IMR-90 (cell line): ENCODE results near the gene CNDP1. TPM values are rescaled to one million over a fixed set of nuclear protein-coding genes. Genes with fewer than 3 reads are reported as not detected.

Source experiments
- ATAC-seq: fragments of 200-7000 bp; cut with Tn5 transposase; 2 replicates; pipeline ENCODE4 v1.9.1; 2020; ENCODE audit warnings: low read depth, mild to moderate bottlenecking, moderate library complexity
- BruUV-seq: library from RNA; stranded (reverse); fragments of 400-500 nt; replicated peaks from 2 replicates; lab custom pipeline; 2021; lab: Mats Ljungman, UMichigan
- CTCF ChIA-PET: fragments of 300-600 bp; formaldehyde crosslinking; extraction: SDS; loops from one replicate; lab custom pipeline; 2021; ENCODE audit warnings: antibody characterized with exemption; lab: Yijun Ruan, JAX
- POLR2A ChIA-PET: fragments of 300-600 bp; sonication (Branson Sonifier 250); formaldehyde crosslinking; loops from one replicate; lab custom pipeline; 2022; ENCODE audit warnings: antibody characterized with exemption; ENCODE audit not compliant: unreplicated experiment; lab: Charles Lee
- DNase-seq: peaks from one replicate; pipeline ENCODE4 v3.0.0; 2013
- H2AFZ ChIP-seq: replicated peaks from 2 replicates; pipeline ENCODE3; 2013; ENCODE audit warnings: low read length, mild to moderate bottlenecking; ENCODE audit not compliant: poor library complexity
- H2AK5ac ChIP-seq: 2 replicates; pipeline ENCODE4 v1.6.1; 2013; ENCODE audit warnings: low read depth, low read length, inconsistent platforms
- H2AK9ac ChIP-seq: replicated peaks from 2 replicates; pipeline ENCODE3; 2013; ENCODE audit warnings: mild to moderate bottlenecking, low read depth, low read length, moderate library complexity; ENCODE audit not compliant: poor library complexity
- H2BK120ac ChIP-seq: 2 replicates; pipeline ENCODE4 v1.6.1; 2013; ENCODE audit warnings: low read depth, low read length, inconsistent platforms
- H2BK15ac ChIP-seq: 3 replicates; pipeline ENCODE4 v1.6.1; 2013; ENCODE audit warnings: low read depth, low read length, inconsistent platforms
- H2BK20ac ChIP-seq: 2 replicates; pipeline ENCODE4 v1.6.1; 2013; ENCODE audit warnings: low read depth, mild to moderate bottlenecking, inconsistent platforms, low read length, moderate library complexity
- H2BK5ac ChIP-seq: 2 replicates; pipeline ENCODE4 v1.6.1; 2013; ENCODE audit warnings: mild to moderate bottlenecking, low read depth, low read length, inconsistent platforms; ENCODE audit not compliant: poor library complexity, severe bottlenecking
- H3K14ac ChIP-seq: replicated peaks from 2 replicates; pipeline ENCODE4 v1.6.1; 2013; ENCODE audit warnings: low read depth, low read length, inconsistent platforms
- H3K18ac ChIP-seq: 2 replicates; pipeline ENCODE4 v1.6.1; 2013; ENCODE audit warnings: low read depth, low read length, control low read depth
- H3K23ac ChIP-seq: 2 replicates; pipeline ENCODE4 v1.6.1; 2013; ENCODE audit warnings: low read depth, low read length, inconsistent platforms
- H3K27ac ChIP-seq: 2 replicates; pipeline ENCODE4 v1.5.1; 2013; ENCODE audit warnings: mild to moderate bottlenecking, control low read depth, low read length; ENCODE audit not compliant: insufficient read depth
- H3K27me3 ChIP-seq: 2 replicates; pipeline ENCODE4 v1.6.1; 2013; ENCODE audit warnings: low read length; ENCODE audit not compliant: control insufficient read depth, insufficient read depth
- H3K36me3 ChIP-seq: 2 replicates; pipeline ENCODE4 v1.6.1; 2013; ENCODE audit warnings: low read length, mixed read lengths; ENCODE audit not compliant: control insufficient read depth, insufficient read depth
- H3K4ac ChIP-seq: 2 replicates; pipeline ENCODE4 v1.6.1; 2013; ENCODE audit warnings: low read depth, low read length, inconsistent platforms
- H3K4me1 ChIP-seq: 2 replicates; pipeline ENCODE4 v1.6.1; 2013; ENCODE audit warnings: low read length, mixed read lengths; ENCODE audit not compliant: control insufficient read depth, insufficient read depth
- H3K4me2 ChIP-seq: 2 replicates; pipeline ENCODE4 v1.6.1; 2013; ENCODE audit warnings: low read depth, mild to moderate bottlenecking, control low read depth, low read length, moderate library complexity
- H3K4me3 ChIP-seq: 2 replicates; pipeline ENCODE4 v1.5.1; 2013; ENCODE audit warnings: low read depth, mild to moderate bottlenecking, control low read depth, low read length, moderate library complexity; ENCODE audit not compliant: insufficient read depth
- H3K56ac ChIP-seq: 2 replicates; pipeline ENCODE4 v1.6.1; 2013; ENCODE audit warnings: low read length, inconsistent platforms; ENCODE audit not compliant: insufficient read depth; ENCODE audit errors: extremely low read depth
- H3K79me1 ChIP-seq, 2 experiments: 2 replicates each; pipeline ENCODE4 v1.6.1; 2013; ENCODE audit warnings: low read length in 2 of 2, inconsistent platforms in 1 of 2, low read depth in 1 of 2
- H3K9ac ChIP-seq: 2 replicates; pipeline ENCODE4 v1.6.1; 2013; ENCODE audit warnings: low read depth, low read length, control low read depth
- H3K9me1 ChIP-seq: 2 replicates; pipeline ENCODE4 v1.6.1; 2013; ENCODE audit warnings: low read length, inconsistent platforms; ENCODE audit not compliant: insufficient read depth
- H3K9me3 ChIP-seq: 2 replicates; pipeline ENCODE4 v1.6.1; 2013; ENCODE audit warnings: low read length; ENCODE audit not compliant: control insufficient read depth, insufficient read depth
- H4K20me1 ChIP-seq: 2 replicates; pipeline ENCODE4 v1.6.1; 2013; ENCODE audit warnings: low read length, inconsistent platforms; ENCODE audit not compliant: insufficient read depth
- H4K5ac ChIP-seq: 2 replicates; pipeline ENCODE4 v1.6.1; 2013; ENCODE audit warnings: mild to moderate bottlenecking, low read depth, low read length, control low read depth
- H4K8ac ChIP-seq, 2 experiments: 2 replicates each; pipeline ENCODE4 v1.6.1; 2013; ENCODE audit warnings: low read depth in 2 of 2, low read length in 2 of 2, control low read depth in 1 of 2, inconsistent platforms in 1 of 2
- H4K91ac ChIP-seq: 2 replicates; pipeline ENCODE4 v1.6.1; 2013; ENCODE audit warnings: low read depth, low read length, inconsistent platforms; ENCODE audit not compliant: insufficient read depth
- CHD1 ChIP-seq: IDR thresholded peaks from 2 replicates; pipeline ENCODE4 v1.6.1; 2012; ENCODE audit warnings: low read depth, low read length, improper control_type of control experiment
- dilution Hi-C: fragments of 300-500 bp; cut with HindIII; formaldehyde crosslinking; loops from one replicate; pipeline ENCODE4 v1.14.3; 2018; ENCODE audit warnings: low sequenced_read_pairs; ENCODE audit not compliant: unreplicated experiment
- in situ Hi-C: fragments of 300-500 bp; cut with MboI; formaldehyde crosslinking; loops from 3 replicates; pipeline ENCODE4 v1.14.3; 2019; ENCODE audit warnings: low sequenced_read_pairs, inconsistent platforms, mixed read lengths
- intact Hi-C: fragments of 100-400 bp; cut with micrococcal nuclease; formaldehyde crosslinking; loops from 2 replicates; pipeline ENCODE4 v1.10.0; 2022
- polyA plus RNA-seq, 3 experiments: library from polyadenylated mRNA; depleted of rRNA; stranded (reverse); fragments of >200 nt; gene quantifications; 2 replicates each; pipeline ENCODE4 v1.2.3, GENCODE V29; 2012; ENCODE audit warnings: low replicate concordance in 1 of 3
- total RNA-seq: library from RNA; depleted of rRNA; stranded (reverse); fragments of >200 nt; gene quantifications from 2 replicates; pipeline ENCODE4 v1.2.3, GENCODE V29; 2012

The CNDP1 gene
- total and polyA plus RNA-seq, 2 of the 4 experiments (the other 2 are of a cell fraction), result not detected

DNA sequence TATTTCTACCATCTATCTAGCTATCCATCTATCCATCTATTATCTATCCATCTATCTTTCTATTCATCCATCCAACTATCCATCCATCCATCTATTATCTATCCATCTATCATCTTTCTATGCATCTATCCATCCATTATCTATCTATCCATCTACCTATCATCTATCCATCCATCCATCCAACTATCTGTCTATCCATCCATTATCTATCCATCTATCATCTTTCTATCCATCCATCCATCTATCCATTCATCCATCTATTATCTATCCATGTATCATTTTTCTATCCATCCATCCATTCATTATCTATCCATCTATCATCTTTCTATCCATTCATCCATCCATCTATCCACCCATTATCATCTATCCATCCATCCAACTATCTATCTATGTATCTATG lies 38.8 kb downstream of the CNDP1 start:
- no peaks in the 10 kb centered on the region for H3K4me1 ChIP-seq
- H3K36me3 ChIP-seq, result no peaks in the 10 kb centered on the region
- no peak overlapping the region for H3K56ac ChIP-seq
- in situ Hi-C loops, result loop anchor here (25.0 kb wide), 1 partner anchor 361 kb away; no protein-coding TSS in a partner anchor
- no peak overlapping the region for H3K27ac ChIP-seq
- no peak for ATAC-seq
- peaks cover 19% of the 10 kb centered on the region for H3K27me3 ChIP-seq
- no peaks in the 10 kb centered on the region for H3K79me1 ChIP-seq
- no peak overlapping the region for H3K4ac ChIP-seq
- no peak overlapping the region for H2BK120ac ChIP-seq
- no peaks in the 10 kb centered on the region for H3K9me3 ChIP-seq
- intact Hi-C loops, result no loop called here
- no peak overlapping the region for H2AK5ac ChIP-seq
- no peak overlapping the region for H3K14ac ChIP-seq
- no peak overlapping the region for H2AK9ac ChIP-seq
- H3K18ac ChIP-seq, result no peak overlapping the region
- ChIA-PET POLR2A (no interaction called here), CTCF (no interaction called here)
- H4K91ac ChIP-seq, result no peak overlapping the region
- BruUV-seq, result no TSS peak
- TF ChIP-seq CHD1, result no peak
- no peaks in the 10 kb centered on the region for H3K9me1 ChIP-seq
- no peak overlapping the region for H2BK15ac ChIP-seq
- H4K5ac ChIP-seq, result no peak overlapping the region
- H2BK5ac ChIP-seq, result no peak overlapping the region
- no peaks in the 10 kb centered on the region for H4K20me1 ChIP-seq
- no peak overlapping the region for H3K23ac ChIP-seq
- H3K4me2 ChIP-seq, result no peak overlapping the region
- no peak overlapping the region for H2AFZ ChIP-seq
- no peak overlapping the region for H3K9ac ChIP-seq
- no peak overlapping the region for H3K4me3 ChIP-seq
- dilution Hi-C loops, result no loop called here
- no peak overlapping the region for H4K8ac ChIP-seq
- H2BK20ac ChIP-seq, result no peak overlapping the region
- no peak for DNase-seq
